ENCODE data around the gene CXXC4.
A peak's percentile ranks its signal among the peaks of the same experiment; 100 is the strongest.

The CXXC4 gene

DNA sequence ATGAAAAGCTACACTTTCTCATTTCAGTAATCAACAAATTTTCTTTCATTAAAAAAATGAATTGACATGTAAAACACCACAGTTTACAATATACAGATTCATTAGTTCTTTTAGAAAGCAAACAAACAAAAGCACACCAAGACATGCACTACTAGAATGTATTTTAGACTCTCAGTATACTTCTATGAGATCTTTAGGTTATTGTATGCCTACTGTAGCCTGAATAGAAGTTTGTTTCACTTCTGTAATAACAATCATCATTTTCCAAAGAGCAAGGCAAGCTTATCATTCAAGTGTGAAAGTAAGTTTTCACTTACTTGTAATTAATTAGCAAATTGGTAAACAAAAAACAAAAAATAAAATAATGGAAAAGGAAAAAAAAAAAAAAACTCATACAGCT, 24.9 kb downstream of the CXXC4 start:
- no peak overlapping the region for H3K4me3 ChIP-seq (ENCODE audit: low read length)
- no peak for DNase-seq (ENCODE audit: low read depth)
- TF ChIP-seq, protein P1, sequence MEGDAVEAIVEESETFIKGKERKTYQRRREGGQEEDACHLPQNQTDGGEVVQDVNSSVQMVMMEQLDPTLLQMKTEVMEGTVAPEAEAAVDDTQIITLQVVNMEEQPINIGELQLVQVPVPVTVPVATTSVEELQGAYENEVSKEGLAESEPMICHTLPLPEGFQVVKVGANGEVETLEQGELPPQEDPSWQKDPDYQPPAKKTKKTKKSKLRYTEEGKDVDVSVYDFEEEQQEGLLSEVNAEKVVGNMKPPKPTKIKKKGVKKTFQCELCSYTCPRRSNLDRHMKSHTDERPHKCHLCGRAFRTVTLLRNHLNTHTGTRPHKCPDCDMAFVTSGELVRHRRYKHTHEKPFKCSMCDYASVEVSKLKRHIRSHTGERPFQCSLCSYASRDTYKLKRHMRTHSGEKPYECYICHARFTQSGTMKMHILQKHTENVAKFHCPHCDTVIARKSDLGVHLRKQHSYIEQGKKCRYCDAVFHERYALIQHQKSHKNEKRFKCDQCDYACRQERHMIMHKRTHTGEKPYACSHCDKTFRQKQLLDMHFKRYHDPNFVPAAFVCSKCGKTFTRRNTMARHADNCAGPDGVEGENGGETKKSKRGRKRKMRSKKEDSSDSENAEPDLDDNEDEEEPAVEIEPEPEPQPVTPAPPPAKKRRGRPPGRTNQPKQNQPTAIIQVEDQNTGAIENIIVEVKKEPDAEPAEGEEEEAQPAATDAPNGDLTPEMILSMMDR (conservative IDR thresholded peaks at IDR 0.05; ENCODE audit: low read depth, low read length), result no peak

DNA sequence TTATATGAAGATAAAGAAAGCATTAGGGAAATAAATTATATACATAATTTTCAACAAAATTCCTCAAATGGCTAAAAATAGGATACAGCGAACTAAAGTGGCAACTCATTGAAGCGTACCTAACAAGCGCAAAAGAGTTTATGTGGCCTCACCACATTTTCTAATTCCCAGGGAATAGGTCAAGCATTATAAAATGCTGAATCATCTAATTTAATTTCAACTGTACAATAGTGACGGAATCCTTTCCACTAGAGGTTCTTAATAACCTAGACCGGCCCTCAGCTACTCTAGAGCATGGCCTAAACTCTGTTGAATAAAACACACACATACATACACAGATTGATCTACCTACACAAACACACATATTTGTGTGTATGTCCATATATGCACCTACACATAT, 29.1 kb downstream of the CXXC4 start:
- H3K4me3 ChIP-seq (ENCODE audit: low read length), result no peak overlapping the region
- TF ChIP-seq, protein P1 (conservative IDR thresholded peaks at IDR 0.05; ENCODE audit: low read depth, low read length), result no peak
- DNase-seq (ENCODE audit: low read depth), result no peak

DNA sequence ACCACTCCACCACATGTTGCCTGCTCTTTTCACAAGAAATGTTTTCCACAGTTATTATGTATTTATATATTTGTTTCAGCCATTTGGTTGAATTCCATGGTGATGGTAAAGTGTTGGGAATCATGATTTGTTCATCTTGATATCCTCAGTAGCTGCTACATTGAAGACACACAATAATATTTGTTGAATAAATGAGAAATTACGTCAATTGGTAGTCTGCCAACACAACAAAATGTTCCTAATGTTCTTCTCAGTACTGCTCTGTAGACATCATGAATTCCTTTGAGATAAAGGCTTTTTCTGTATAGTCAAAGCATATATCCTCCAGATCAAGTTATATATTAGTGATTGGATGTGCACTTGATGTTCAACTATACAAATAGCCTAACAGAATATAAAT, 29.5 kb downstream of the CXXC4 start:
- DNase-seq (ENCODE audit: low read depth), result no peak
- H3K4me3 ChIP-seq (ENCODE audit: low read length), result no peak overlapping the region
- TF ChIP-seq, protein P1 (conservative IDR thresholded peaks at IDR 0.05; ENCODE audit: low read depth, low read length), result no peak

DNA sequence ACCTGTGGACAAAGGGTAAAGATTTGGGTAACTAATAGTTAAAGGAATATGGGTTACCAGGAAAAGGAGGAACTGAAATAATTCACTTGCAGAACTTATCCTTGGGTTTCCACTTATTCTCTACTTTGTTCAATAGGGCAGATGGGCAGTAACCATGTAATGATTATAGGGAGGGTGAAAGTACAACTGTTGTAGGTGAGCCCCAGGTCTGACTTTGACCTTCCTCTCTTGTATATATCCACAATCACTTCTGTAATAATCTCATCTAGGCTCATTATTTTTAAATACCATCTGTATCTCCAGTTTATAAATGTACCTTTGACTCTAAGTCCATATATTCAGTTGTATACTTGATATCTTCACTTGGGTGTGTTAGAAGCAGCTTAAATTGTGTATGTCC, 32.1 kb downstream of the CXXC4 start:
- TF ChIP-seq, protein P1 (conservative IDR thresholded peaks at IDR 0.05; ENCODE audit: low read depth, low read length), result no peak
- no peak for DNase-seq (ENCODE audit: low read depth)
- no peak overlapping the region for H3K4me3 ChIP-seq (ENCODE audit: low read length)

DNA sequence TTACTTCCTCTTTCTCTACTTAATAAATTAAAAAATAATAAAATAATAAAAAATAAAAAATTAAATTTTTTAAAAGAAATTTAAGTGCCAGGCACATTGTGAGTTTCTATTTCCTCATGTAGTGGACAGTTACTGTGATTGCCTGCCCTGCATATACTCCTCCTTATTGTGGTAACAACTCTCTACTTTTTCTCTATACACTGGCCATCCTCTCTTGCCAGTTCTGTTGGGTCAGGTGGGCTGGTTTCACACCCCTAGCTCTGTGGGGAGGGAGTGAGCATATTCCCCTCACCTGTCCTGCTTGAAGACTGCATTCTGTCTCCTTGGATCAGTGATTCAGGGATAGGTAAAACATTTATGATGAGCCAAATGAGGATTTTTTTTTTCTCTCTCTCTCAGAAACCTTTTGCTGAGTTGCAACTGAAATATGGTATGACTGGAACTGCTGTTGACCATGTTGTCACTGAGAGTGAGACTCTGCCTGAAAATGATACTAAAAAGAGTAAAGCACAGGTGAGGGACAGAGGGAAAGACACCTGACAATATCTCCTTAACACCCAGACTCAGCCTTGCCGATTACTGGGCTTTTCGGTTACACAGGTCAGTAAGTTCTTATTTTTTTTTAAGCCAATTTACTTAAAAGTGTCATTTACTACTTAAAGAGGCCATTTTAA, 37.2 kb downstream of the CXXC4 start:
- TF ChIP-seq, protein P1 (conservative IDR thresholded peaks at IDR 0.05; ENCODE audit: low read depth, low read length), result no peak
- H3K4me3 ChIP-seq (ENCODE audit: low read length), result no peak overlapping the region
- DNase-seq (ENCODE audit: low read depth), result no peak

DNA sequence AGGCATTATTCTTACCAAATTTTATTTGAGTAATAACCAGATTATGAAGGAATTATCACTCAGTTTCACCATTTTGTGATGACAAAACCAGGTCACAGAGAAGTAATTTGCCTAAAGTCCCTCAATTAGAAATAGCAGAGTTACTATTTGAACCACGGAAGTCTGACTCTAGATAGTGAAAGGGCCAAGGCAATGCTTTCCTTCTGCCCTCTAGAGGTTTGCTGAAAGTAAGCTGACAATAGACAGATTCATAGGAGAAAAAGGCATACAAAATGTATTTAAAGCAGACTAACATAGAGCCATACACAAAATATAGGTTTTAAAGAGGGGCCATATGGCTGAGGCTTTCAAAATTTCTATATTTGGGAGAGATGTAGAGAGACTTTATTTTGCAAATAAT, 43.1 kb downstream of the CXXC4 start:
- TF ChIP-seq, protein P1 (conservative IDR thresholded peaks at IDR 0.05; ENCODE audit: low read depth, low read length), result peak; percentile 72
- no peak overlapping the region for H3K4me3 ChIP-seq (ENCODE audit: low read length)
- DNase-seq (ENCODE audit: low read depth), result no peak

DNA sequence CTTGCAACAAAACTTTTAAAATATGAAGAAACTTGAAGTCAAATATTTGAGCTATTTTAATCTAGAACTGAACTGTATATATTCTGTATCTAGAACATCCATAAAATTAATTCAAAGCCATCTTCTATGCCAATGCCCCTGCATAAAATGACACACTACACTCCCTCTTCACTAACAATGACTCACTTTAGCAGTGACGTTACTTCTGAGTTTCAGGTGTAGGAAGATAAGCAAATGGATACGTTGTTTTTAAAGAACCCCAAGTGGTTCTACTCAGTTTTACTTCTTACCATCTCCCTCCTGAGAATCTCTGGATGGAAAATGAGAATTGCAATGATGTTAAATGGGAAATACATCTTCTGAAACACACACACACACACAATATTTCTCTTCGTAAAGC, 45.2 kb downstream of the CXXC4 start:
- H3K4me3 ChIP-seq (ENCODE audit: low read length), result no peak overlapping the region
- no peak for DNase-seq (ENCODE audit: low read depth)
- TF ChIP-seq, protein P1 (conservative IDR thresholded peaks at IDR 0.05; ENCODE audit: low read depth, low read length), result no peak

Data from retinal pigment epithelial cell (primary cell).